K562 (cell line): ENCODE results near the gene PCCB. TPM values are rescaled to one million over a fixed set of nuclear protein-coding genes. Genes with fewer than 3 reads are reported as not detected.

Experiments used
- C11orf30 ChIP-seq: fragments of 450-650 bp; IDR thresholded peaks from 2 replicates; pipeline ENCODE4 v1.6.1; 2016; ENCODE audit warnings: low read depth, mild to moderate bottlenecking
- CXXC5 ChIP-seq: fragments of 250-450 bp; sonication (Bioruptor Pico); IDR thresholded peaks from 2 replicates; pipeline ENCODE4 v1.8.0; 2022; ENCODE audit warnings: inconsistent platforms, mild to moderate bottlenecking, moderate library complexity
- E4F1 ChIP-seq: fragments of 250-450 bp; sonication (Bioruptor Pico); IDR thresholded peaks from 2 replicates; pipeline ENCODE4 v1.5.0; 2021; ENCODE audit warnings: mild to moderate bottlenecking, borderline replicate concordance
- EHMT2 ChIP-seq: fragments of 450-650 bp; IDR thresholded peaks from 2 replicates; pipeline ENCODE4 v1.6.1; 2018; ENCODE audit warnings: antibody characterized with exemption
- EP400 ChIP-seq: fragments of 450-650 bp; IDR thresholded peaks from 2 replicates; pipeline ENCODE4 v1.6.1; 2017; ENCODE audit warnings: antibody characterized with exemption, mild to moderate bottlenecking, moderate library complexity
- POLR2A ChIP-seq: fragments of 450-650 bp; conservative IDR thresholded peaks from 2 replicates; pipeline ENCODE4 v1.6.1; 2016
- POLR2G ChIP-seq: fragments of 200-400 bp; formaldehyde crosslinking; IDR thresholded peaks from 2 replicates; pipeline ENCODE4 v1.6.1; 2017; ENCODE audit warnings: low read depth, mild to moderate bottlenecking, antibody characterized with exemption, low read length, moderate library complexity
- PTTG1 ChIP-seq: fragments of 450-650 bp; IDR thresholded peaks from 2 replicates; pipeline ENCODE4 v1.6.1; 2016; ENCODE audit warnings: low read depth, mild to moderate bottlenecking, missing genetic modification characterization, missing compliant biosample characterization
- TAF7 ChIP-seq: fragments of 450-650 bp; IDR thresholded peaks from 2 replicates; pipeline ENCODE4 v1.6.1; 2016; ENCODE audit warnings: missing genetic modification characterization, missing compliant biosample characterization
- polyA plus RNA-seq, 8 experiments: library from polyadenylated mRNA; depleted of rRNA in 4 of 8; stranded (reverse) in 5 of 8; unstranded in 3 of 8; fragments of >200 nt; fragmentation: Nextera tagmentation in 2 of 8; fragmentation: Illumina TruSeq in 1 of 8; extraction: Ambion mirVana in 2 of 8; extraction: Trizol in 1 of 8; gene quantifications; 2 replicates each; pipeline versions ENCODE4 v1.2.1 to v1.2.3, GENCODE V29; 2011 to 2014; ENCODE audit warnings: inconsistent platforms in 1 of 8, missing spikeins in 1 of 8
- total RNA-seq, 7 experiments: library from RNA; depleted of rRNA in 6 of 7; stranded (reverse); fragments of >200 nt in 6 of 7; fragmentation: Illumina TruSeq in 2 of 7; extraction: Trizol in 2 of 7; gene quantifications; 2 replicates each; pipeline versions ENCODE4 v1.2.1 to v1.2.3, GENCODE V29; 2011 to 2021; ENCODE audit warnings: low replicate concordance in 1 of 7
- TF ChIP-seq, protein P1 (sequence below), 2 experiments: fragments of 150-350 bp in 1 of 2; IDR thresholded peaks; 2 replicates each; pipeline ENCODE4 v1.6.1; 2012 to 2016; ENCODE audit warnings: low read depth in 2 of 2, low read length in 2 of 2, mild to moderate bottlenecking in 1 of 2, moderate library complexity in 1 of 2
- TF ChIP-seq, protein P2 (sequence below): fragments of 150-350 bp; IDR thresholded peaks from 2 replicates; pipeline ENCODE4 v1.6.1; 2014; ENCODE audit warnings: low read depth, mild to moderate bottlenecking, low read length, borderline replicate concordance
- TF ChIP-seq, protein P3 (sequence below), 3 experiments: IDR thresholded peaks in 2 of 3; conservative IDR thresholded peaks in 1 of 3; 2 replicates each; pipeline ENCODE4 v1.5.1; 2011 to 2012; ENCODE audit warnings: low read length in 3 of 3, mild to moderate bottlenecking in 3 of 3, control low read depth in 2 of 3, improper control_type of control experiment in 1 of 3, inconsistent platforms in 1 of 3, low read depth in 1 of 3, mixed read lengths in 1 of 3, moderate library complexity in 1 of 3; ENCODE audit not compliant: insufficient read depth in 2 of 3

PCCB gene
- total and polyA plus RNA-seq, 9 of the 15 experiments (the other 6 are each of a cell fraction or from before 2014, with no cell fraction given), result 69.5 to 173 (median 92.8) TPM

DNA sequence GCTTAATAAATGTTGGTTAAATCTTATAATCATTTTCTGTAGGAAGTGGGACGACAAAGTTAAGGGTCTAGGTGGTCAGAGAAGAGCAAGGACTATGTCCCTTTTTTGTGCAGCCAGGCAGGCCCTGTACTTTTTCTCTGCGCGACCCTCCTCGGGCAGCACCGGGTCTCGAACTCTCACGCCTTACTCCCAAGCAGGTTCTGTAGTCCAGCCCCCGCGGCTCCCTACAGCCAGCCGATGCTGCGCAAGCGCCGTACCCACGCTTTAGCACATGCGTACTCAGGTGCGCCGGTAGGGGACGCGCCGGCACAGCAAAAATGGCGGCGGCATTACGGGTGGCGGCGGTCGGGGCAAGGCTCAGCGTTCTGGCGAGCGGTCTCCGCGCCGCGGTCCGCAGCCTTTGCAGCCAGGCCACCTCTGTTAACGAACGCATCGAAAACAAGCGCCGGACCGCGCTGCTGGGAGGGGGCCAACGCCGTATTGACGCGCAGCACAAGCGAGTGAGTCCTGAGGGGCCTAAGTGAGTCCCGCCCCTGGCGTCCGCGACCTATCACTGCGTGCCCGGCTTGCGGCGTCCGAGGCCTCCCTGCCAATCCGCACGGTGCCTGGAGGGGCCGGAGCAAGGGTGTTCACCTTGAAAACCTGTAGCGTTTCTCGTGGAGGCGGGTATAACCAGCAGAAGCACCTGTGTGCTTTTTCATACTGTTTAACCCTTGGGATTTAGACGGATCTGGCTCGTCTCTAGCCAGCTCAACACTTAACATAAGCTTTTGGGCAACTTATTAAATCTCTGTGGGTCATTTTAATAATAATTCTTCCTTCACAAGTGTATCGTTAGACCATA is at the start of gene PCCB (continued):
- TF ChIP-seq E4F1 (CRISPR knock-in tag) (no peak), CXXC5 (CRISPR knock-in tag) (peak; percentile 92), EHMT2 (no peak), POLR2A (peak; percentile 92), TAF7 (tag) (peak; percentile 89), C11orf30 (peak; percentile 95), POLR2G (peak; percentile 95), PTTG1 (tag) (no peak), EP400 (peak; percentile 82)
- TF ChIP-seq, protein P1, sequence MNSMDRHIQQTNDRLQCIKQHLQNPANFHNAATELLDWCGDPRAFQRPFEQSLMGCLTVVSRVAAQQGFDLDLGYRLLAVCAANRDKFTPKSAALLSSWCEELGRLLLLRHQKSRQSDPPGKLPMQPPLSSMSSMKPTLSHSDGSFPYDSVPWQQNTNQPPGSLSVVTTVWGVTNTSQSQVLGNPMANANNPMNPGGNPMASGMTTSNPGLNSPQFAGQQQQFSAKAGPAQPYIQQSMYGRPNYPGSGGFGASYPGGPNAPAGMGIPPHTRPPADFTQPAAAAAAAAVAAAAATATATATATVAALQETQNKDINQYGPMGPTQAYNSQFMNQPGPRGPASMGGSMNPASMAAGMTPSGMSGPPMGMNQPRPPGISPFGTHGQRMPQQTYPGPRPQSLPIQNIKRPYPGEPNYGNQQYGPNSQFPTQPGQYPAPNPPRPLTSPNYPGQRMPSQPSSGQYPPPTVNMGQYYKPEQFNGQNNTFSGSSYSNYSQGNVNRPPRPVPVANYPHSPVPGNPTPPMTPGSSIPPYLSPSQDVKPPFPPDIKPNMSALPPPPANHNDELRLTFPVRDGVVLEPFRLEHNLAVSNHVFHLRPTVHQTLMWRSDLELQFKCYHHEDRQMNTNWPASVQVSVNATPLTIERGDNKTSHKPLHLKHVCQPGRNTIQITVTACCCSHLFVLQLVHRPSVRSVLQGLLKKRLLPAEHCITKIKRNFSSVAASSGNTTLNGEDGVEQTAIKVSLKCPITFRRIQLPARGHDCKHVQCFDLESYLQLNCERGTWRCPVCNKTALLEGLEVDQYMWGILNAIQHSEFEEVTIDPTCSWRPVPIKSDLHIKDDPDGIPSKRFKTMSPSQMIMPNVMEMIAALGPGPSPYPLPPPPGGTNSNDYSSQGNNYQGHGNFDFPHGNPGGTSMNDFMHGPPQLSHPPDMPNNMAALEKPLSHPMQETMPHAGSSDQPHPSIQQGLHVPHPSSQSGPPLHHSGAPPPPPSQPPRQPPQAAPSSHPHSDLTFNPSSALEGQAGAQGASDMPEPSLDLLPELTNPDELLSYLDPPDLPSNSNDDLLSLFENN (IDR thresholded peaks at IDR 0.05; ENCODE audit: low read depth in 2 of 2, low read length in 2 of 2), result peak in 1 of 2 experiments; percentile 61; a peak in 1 of 4 replicates
- TF ChIP-seq, protein P2, sequence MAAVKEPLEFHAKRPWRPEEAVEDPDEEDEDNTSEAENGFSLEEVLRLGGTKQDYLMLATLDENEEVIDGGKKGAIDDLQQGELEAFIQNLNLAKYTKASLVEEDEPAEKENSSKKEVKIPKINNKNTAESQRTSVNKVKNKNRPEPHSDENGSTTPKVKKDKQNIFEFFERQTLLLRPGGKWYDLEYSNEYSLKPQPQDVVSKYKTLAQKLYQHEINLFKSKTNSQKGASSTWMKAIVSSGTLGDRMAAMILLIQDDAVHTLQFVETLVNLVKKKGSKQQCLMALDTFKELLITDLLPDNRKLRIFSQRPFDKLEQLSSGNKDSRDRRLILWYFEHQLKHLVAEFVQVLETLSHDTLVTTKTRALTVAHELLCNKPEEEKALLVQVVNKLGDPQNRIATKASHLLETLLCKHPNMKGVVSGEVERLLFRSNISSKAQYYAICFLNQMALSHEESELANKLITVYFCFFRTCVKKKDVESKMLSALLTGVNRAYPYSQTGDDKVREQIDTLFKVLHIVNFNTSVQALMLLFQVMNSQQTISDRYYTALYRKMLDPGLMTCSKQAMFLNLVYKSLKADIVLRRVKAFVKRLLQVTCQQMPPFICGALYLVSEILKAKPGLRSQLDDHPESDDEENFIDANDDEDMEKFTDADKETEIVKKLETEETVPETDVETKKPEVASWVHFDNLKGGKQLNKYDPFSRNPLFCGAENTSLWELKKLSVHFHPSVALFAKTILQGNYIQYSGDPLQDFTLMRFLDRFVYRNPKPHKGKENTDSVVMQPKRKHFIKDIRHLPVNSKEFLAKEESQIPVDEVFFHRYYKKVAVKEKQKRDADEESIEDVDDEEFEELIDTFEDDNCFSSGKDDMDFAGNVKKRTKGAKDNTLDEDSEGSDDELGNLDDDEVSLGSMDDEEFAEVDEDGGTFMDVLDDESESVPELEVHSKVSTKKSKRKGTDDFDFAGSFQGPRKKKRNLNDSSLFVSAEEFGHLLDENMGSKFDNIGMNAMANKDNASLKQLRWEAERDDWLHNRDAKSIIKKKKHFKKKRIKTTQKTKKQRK, result no peak
- TF ChIP-seq, protein P3, sequence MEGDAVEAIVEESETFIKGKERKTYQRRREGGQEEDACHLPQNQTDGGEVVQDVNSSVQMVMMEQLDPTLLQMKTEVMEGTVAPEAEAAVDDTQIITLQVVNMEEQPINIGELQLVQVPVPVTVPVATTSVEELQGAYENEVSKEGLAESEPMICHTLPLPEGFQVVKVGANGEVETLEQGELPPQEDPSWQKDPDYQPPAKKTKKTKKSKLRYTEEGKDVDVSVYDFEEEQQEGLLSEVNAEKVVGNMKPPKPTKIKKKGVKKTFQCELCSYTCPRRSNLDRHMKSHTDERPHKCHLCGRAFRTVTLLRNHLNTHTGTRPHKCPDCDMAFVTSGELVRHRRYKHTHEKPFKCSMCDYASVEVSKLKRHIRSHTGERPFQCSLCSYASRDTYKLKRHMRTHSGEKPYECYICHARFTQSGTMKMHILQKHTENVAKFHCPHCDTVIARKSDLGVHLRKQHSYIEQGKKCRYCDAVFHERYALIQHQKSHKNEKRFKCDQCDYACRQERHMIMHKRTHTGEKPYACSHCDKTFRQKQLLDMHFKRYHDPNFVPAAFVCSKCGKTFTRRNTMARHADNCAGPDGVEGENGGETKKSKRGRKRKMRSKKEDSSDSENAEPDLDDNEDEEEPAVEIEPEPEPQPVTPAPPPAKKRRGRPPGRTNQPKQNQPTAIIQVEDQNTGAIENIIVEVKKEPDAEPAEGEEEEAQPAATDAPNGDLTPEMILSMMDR (IDR thresholded peaks at IDR 0.05 in 2 of 3, conservative IDR thresholded peaks at IDR 0.05 in 1 of 3; ENCODE audit: insufficient read depth in 2 of 3, low read depth in 1 of 3, low read length in 3 of 3), result peak; percentile 48 to 60 (median 53)
